ENCODE measurements around the gene MCF2L. TPM values are rescaled to one million over a fixed set of nuclear protein-coding genes. Genes with fewer than 3 reads are reported as not detected.

The MCF2L gene
- polyA plus RNA-seq, 1 donor from 2014 or later = 88.0 TPM

- H3K27me3 ChIP-seq (ENCODE audit: insufficient read depth, low read depth, low read length) = no peaks in the 10 kb centered on the region
- H3K9me3 ChIP-seq (ENCODE audit: low read length) = peaks cover 3% of the 10 kb centered on the region
- no peak overlapping the region for H3K4me2 ChIP-seq (ENCODE audit: low read length)
- no peak overlapping the region for H3K9ac ChIP-seq (ENCODE audit: low read length)
- no peak overlapping the region for H3K4me3 ChIP-seq (ENCODE audit: low read length)
- H3K27ac ChIP-seq (ENCODE audit: low read length) = no peak overlapping the region
- no peaks in the 10 kb centered on the region for H4K20me1 ChIP-seq (ENCODE audit: insufficient read depth)
- H3K9me2 ChIP-seq (ENCODE audit: insufficient read depth, low read length) = no peaks in the 10 kb centered on the region
- no peaks in the 10 kb centered on the region for H3K36me3 ChIP-seq (ENCODE audit: insufficient read depth, low read length)
- H2AFZ ChIP-seq (ENCODE audit: low read depth, low read length) = no peak overlapping the region
- H3K79me2 ChIP-seq (replicated peaks; ENCODE audit: insufficient read depth, low read length) = peaks cover 10% of the 10 kb centered on the region
- no peaks in the 10 kb centered on the region for H3F3A ChIP-seq (ENCODE audit: insufficient read depth, low read length, poor library complexity, severe bottlenecking)
- no peak for TF ChIP-seq POLR2AphosphoS5 (IDR thresholded peaks at IDR 0.05)
- TF ChIP-seq TAF1 (IDR thresholded peaks at IDR 0.05; ENCODE audit: low read depth) = no peak
- TF ChIP-seq MXI1 (conservative IDR thresholded peaks at IDR 0.05; ENCODE audit: poor library complexity, severe bottlenecking) = no peak
- no peak for TF ChIP-seq SMC3 (conservative IDR thresholded peaks at IDR 0.05; ENCODE audit: poor library complexity)
- no peak for TF ChIP-seq EZH2 (IDR thresholded peaks at IDR 0.05; ENCODE audit: borderline replicate concordance, insufficient read depth, low read length, poor library complexity, severe bottlenecking)
- no peak for TF ChIP-seq CTCF (IDR thresholded peaks at IDR 0.05; ENCODE audit: poor library complexity, severe bottlenecking)
- TF ChIP-seq EP300 (conservative IDR thresholded peaks at IDR 0.05; ENCODE audit: poor library complexity, severe bottlenecking) = no peak
- TF ChIP-seq RAD21 (conservative IDR thresholded peaks at IDR 0.05) = no peak
- no peak for TF ChIP-seq REST (IDR thresholded peaks at IDR 0.05; ENCODE audit: borderline replicate concordance)
These were observed 8.1 kb downstream of the MCF2L start for GRCh38 chr13:112977091-112977490.

- Histone ChIP-seq H3K4me3 (ENCODE audit: low read length) (no peak overlapping the region), H3K36me3 (ENCODE audit: insufficient read depth, low read length) (no peaks in the 10 kb centered on the region), H3K27ac (ENCODE audit: low read length) (no peak overlapping the region), H4K20me1 (ENCODE audit: insufficient read depth) (no peaks in the 10 kb centered on the region), H3F3A (ENCODE audit: insufficient read depth, low read length, poor library complexity, severe bottlenecking) (no peaks in the 10 kb centered on the region), H3K4me2 (ENCODE audit: low read length) (no peak overlapping the region), H3K9me3 (ENCODE audit: low read length) (peaks cover 3% of the 10 kb centered on the region), H3K9me2 (ENCODE audit: insufficient read depth, low read length) (no peaks in the 10 kb centered on the region), H2AFZ (ENCODE audit: low read depth, low read length) (no peak overlapping the region), H3K79me2 (replicated peaks; ENCODE audit: insufficient read depth, low read length) (peaks cover 5% of the 10 kb centered on the region), H3K9ac (ENCODE audit: low read length) (no peak overlapping the region), H3K27me3 (ENCODE audit: insufficient read depth, low read depth, low read length) (no peaks in the 10 kb centered on the region)
- TF ChIP-seq POLR2AphosphoS5 (IDR thresholded peaks at IDR 0.05) = no peak
- no peak for TF ChIP-seq SMC3 (conservative IDR thresholded peaks at IDR 0.05; ENCODE audit: poor library complexity)
- TF ChIP-seq EZH2 (IDR thresholded peaks at IDR 0.05; ENCODE audit: borderline replicate concordance, insufficient read depth, low read length, poor library complexity, severe bottlenecking) = no peak
- TF ChIP-seq CTCF (IDR thresholded peaks at IDR 0.05; ENCODE audit: poor library complexity, severe bottlenecking) = no peak
- no peak for TF ChIP-seq TAF1 (IDR thresholded peaks at IDR 0.05; ENCODE audit: low read depth)
- no peak for TF ChIP-seq REST (IDR thresholded peaks at IDR 0.05; ENCODE audit: borderline replicate concordance)
- TF ChIP-seq EP300 (conservative IDR thresholded peaks at IDR 0.05; ENCODE audit: poor library complexity, severe bottlenecking) = no peak
- TF ChIP-seq MXI1 (conservative IDR thresholded peaks at IDR 0.05; ENCODE audit: poor library complexity, severe bottlenecking) = no peak
- TF ChIP-seq RAD21 (conservative IDR thresholded peaks at IDR 0.05) = no peak
These were observed 8.5 kb downstream of the MCF2L start for GRCh38 chr13:112977525-112977924.

Data from neural cell (in vitro differentiated cells).